HPDE6-E6E7 (cell line): ENCODE results near the gene PLXDC1.

Experiments used
- DNase-seq: peaks from one replicate; pipeline ENCODE4 v3.0.0; 2011; ENCODE audit warnings: missing footprints; ENCODE audit errors: extremely low spot score

The PLXDC1 gene

GRCh38 chr17:39151150-39151942, at the start of gene PLXDC1:
Gene PLXDC1, minus strand, starts transcription at chr17:39151637. Its CDS starts 200 bp downstream, at chr17:39151437.
- DNase-seq = no peak

GRCh38 chr17:39200957-39201510, 49.6 kb upstream of the PLXDC1 start:
- no peak for DNase-seq

- DNase-seq = peak; percentile 72
These were observed 48.8 kb upstream of the PLXDC1 start, which contains the start of gene RPL19 for GRCh38 chr17:39200070-39200879. Gene RPL19, plus strand, starts transcription at chr17:39200283. Its CDS starts 62 bp downstream, at chr17:39200345.

- DNase-seq = peak; percentile 93
These were observed 48.3 kb upstream of the PLXDC1 start for GRCh38 chr17:39199820-39200069.

GRCh38 chr17:39198186-39198566, 46.7 kb upstream of the PLXDC1 start:
- DNase-seq = no peak

- DNase-seq = peak; percentile 72
These were observed 46.1 kb upstream of the PLXDC1 start, which contains the start of gene CACNB1 for GRCh38 chr17:39197380-39198185. Gene CACNB1, minus strand, starts transcription at chr17:39197669. Its CDS starts 174 bp downstream, at chr17:39197495.

- no peak for DNase-seq
These were observed 45.4 kb upstream of the PLXDC1 start for GRCh38 chr17:39196808-39197291.

GRCh38 chr17:39196241-39196807, 44.9 kb upstream of the PLXDC1 start:
- no peak for DNase-seq

- no peak for DNase-seq
These were observed 44.2 kb upstream of the PLXDC1 start for GRCh38 chr17:39195568-39196160.

GRCh38 chr17:39194985-39195524, 43.6 kb upstream of the PLXDC1 start:
- no peak for DNase-seq

- DNase-seq = no peak
These were observed 42.9 kb upstream of the PLXDC1 start for GRCh38 chr17:39194089-39194984.

GRCh38 chr17:39193346-39193745, 41.9 kb upstream of the PLXDC1 start:
- DNase-seq = no peak

GRCh38 chr17:39192901-39193300, 41.5 kb upstream of the PLXDC1 start:
- DNase-seq = no peak

GRCh38 chr17:39191750-39192510, 40.5 kb upstream of the PLXDC1 start:
- DNase-seq = no peak

GRCh38 chr17:39187152-39187830, 35.9 kb upstream of the PLXDC1 start:
- DNase-seq = no peak

- no peak for DNase-seq
These were observed 35.1 kb upstream of the PLXDC1 start for GRCh38 chr17:39186481-39187002.

- DNase-seq = no peak
These were observed 32.3 kb upstream of the PLXDC1 start for GRCh38 chr17:39183720-39184119.

GRCh38 chr17:39183045-39183444, 31.6 kb upstream of the PLXDC1 start:
- DNase-seq = no peak
